Stimulated activated CD4-positive, alpha-beta T cell treated with anti-CD3 and anti-CD28 coated beads, Interleukin-2, amount 100 ng/mL, for 4 hours (primary cell): ENCODE data around the gene HIBADH.
"Not testable (repeated sequence)": the region's sequence is repeated elsewhere in the genome, so short reads cannot be mapped to it uniquely, and the experiment has no call there.

ENCODE experiments used
- DNase-seq: peaks from one replicate; pipeline ENCODE4 v3.0.0-alpha.2; 2020; ENCODE audit warnings: low read depth

Gene HIBADH

DNA sequence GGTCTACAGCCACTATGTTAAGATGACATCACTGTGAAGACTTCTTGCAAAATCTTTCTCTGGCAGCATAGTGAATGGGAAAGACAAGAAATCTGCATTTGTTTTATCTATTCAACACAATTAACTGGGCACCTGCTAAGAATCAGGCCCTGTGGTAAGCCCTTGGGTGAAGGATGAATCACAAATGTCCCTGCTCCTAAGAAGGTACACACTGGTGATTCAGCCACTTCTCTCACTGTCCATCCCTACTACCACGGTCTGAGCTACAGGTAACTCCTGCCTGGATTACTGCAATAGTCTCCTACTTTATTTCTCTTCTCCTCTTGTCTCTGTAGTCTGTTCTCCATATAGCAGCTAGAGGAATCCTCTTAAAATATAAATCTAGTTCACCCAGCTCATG is 116.1 kb downstream of the HIBADH start:
- DNase-seq = no peak

- DNase-seq = no peak
Measured at GRCh38 chr7:27535795-27536194, 126.9 kb downstream of the HIBADH start.

DNA sequence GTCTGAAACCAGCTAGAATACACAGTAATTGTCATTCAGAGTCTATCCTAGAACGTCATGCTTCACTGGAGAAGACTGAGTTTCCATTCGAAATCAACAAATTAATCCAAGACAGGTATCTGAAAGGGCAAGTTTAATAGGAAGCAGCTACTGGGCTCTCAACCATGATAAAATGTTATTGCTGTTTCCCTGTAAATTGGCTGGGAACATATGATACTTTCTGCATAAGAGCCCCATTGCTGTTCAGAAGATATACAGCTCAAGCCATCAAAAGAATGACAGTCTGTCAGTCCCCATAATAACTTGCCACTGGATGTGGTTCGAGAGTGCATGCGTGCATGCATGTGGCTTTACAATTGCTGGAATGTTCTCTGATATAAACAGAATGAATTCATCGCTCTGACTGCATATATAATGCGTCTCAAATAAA is 129.0 kb downstream of the HIBADH start:
- DNase-seq = no peak

- DNase-seq = no peak
Measured at GRCh38 chr7:27532314-27532713, 130.4 kb downstream of the HIBADH start.

DNA sequence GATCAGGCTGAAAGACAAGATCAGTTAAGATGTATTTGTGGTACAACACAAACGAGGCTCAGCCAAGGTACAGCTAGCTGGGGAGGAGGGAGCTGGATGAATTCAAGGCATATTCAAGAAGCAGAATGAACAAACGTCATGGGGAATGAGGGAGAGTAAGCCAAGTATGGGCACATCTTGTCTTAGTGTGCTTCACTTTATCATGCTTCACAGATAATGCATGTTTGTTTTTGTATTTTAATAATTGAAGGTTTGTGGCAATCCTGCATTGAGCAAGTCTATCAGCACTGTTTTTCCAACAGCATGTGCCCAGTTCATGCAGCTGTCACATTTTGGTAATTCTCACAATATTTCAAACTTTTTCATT is 135.4 kb downstream of the HIBADH start:
- DNase-seq = no peak

- no peak for DNase-seq
Measured at GRCh38 chr7:27526611-27527347, 135.9 kb downstream of the HIBADH start.

DNA sequence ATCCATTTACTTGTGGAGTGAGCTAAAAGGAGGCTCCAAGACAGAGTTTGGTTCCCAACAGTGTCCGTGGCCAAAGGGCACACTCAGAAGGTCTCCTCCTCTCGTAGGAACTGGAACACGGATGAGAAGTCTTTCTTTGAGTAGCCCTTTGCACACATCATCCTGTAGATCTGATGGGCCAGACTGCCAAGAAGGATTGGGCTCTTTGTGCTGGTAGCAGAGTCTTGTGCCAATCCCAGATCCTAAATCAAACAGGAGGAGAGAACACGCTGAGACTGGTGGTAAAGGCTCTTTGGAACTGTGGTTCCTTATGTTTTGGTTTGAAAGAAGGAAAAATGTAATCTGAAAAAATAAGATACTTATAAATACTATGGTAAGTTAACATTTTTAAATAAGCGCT is 136.6 kb downstream of the HIBADH start:
- DNase-seq = no peak

GRCh38 chr7:27523321-27523720 is 139.4 kb downstream of the HIBADH start:
- DNase-seq = no peak

- no peak for DNase-seq
Measured at GRCh38 chr7:27522566-27522965, 140.1 kb downstream of the HIBADH start.

GRCh38 chr7:27520815-27521790 is 141.6 kb downstream of the HIBADH start:
- DNase-seq = no peak

- no peak for DNase-seq
Measured at GRCh38 chr7:27519793-27520469, 142.8 kb downstream of the HIBADH start.

GRCh38 chr7:27518561-27519350 is 143.9 kb downstream of the HIBADH start:
- no peak for DNase-seq

DNA sequence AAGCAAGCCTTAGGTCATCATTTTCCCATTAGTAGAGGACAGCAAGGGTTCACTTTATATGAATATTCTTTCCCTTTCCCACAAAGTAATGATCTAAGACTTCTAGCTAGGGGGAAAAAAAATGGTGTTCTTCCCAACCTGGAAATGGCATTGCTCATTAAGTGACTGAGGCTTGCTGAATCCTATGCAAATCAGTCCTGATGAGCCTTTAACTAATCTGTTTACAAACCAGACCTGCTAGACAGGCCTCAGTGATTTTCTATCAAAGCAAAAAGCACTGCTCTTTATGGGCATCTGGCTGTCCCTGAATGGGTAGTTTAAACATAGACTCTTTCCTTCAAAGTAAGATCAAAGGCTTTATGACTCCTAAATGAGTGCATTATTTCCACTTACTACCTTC is 146.3 kb downstream of the HIBADH start:
- DNase-seq = no peak

DNA sequence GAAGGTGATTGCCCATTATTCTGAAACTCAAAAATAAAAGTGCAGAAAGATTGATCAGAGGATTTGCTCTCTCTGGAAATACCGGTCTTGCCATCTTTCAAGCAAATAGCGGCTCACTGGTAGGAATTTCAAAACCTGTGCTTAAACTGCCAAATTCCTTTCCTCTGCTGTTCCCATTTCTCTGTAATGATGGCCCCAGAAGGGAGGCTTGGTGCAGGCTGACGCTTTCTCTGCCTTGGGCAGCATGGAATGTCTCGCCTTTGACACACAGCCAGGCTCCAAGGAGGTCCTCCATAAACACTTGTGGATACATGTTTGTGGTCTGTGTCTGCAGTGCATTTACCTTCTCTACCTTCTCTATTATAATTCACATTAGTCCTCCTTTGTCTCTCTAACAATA is 146.8 kb downstream of the HIBADH start:
- no peak for DNase-seq

GRCh38 chr7:27514861-27515260 is 147.8 kb downstream of the HIBADH start:
- no peak for DNase-seq

- no peak for DNase-seq
Measured at GRCh38 chr7:27513885-27514284, 148.8 kb downstream of the HIBADH start.

DNA sequence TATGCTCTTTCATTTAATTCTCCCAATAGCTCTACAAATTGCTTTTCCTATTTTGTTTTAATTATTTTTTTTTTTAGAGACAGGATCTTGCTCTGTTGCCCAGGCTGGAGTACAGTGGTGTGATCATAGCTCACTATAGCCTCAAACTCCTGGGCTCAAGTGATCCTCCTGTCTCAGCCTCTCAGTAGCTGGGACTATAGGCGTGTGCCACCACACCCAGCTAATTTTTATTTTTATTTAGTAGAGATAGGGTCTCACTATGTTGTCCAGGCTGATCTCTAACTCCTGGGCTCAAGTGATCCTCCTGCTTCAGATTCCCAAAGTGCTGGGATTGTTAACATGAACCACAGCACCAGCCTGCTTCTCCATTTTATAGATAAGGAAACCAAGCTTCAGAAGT is 151.3 kb downstream of the HIBADH start:
- not testable (repeated sequence) for DNase-seq

DNA sequence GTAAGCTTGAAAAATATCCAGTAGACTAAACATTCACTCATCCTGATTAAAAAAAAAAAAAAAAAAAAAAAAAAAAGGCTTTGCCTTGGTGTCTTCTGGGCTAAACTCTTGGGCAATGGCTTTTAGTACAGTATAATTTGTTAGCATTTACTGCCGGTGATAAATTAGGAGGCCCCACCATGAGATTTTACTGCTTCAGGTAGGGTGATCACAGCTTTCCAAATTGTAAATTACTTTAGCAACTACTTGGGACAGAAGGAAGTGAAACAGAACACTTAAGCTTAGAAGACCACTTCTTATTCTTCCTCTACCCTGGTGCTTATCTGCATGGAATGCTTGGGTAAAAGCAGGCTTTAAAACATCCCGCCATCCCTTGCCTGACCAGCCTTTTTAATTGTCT is 152.1 kb downstream of the HIBADH start:
- DNase-seq = no peak

GRCh38 chr7:27501879-27502278 is 160.8 kb downstream of the HIBADH start:
- DNase-seq = not testable (repeated sequence)

DNA sequence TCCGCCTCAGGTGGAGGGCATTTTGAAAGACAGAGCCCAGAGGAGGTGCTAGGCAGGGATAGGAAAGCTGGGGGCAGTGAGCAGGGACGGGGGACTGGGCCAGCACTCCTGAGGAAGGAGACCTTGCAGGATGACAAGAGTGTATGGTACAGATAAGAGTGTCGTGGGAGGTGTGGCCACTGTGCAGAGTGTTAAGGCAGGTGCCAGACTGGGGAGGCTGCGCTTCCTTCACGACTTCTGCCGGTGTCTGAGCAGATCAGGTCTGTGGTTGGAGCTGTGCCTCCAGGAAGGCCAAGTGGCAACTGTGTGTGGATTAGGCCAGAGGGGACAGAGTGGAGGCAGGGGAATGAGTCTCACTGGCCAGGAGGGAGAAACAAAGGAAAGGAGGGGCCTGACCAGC is 161.7 kb downstream of the HIBADH start:
- no peak for DNase-seq

DNA sequence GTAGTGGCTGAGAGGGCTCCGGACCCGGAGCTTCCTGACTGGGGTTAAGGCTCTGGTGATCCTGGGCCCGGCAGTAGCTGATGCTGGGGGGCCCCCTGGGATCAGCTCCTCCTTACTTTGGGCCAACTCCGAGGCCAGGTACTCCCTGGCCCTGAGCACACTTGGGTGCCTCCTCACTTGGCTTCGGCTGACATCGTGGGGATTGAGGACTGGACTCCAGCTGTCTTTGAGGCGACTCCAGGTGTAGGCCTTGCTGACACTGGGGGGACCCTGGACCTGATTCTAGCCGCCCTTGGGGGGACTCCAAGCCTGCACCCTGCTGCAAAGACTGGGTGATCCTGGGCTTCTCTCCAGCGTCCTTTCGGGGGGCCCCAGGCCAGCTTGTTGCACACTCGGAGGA is 170.5 kb downstream of the HIBADH start:
- DNase-seq = no peak

DNA sequence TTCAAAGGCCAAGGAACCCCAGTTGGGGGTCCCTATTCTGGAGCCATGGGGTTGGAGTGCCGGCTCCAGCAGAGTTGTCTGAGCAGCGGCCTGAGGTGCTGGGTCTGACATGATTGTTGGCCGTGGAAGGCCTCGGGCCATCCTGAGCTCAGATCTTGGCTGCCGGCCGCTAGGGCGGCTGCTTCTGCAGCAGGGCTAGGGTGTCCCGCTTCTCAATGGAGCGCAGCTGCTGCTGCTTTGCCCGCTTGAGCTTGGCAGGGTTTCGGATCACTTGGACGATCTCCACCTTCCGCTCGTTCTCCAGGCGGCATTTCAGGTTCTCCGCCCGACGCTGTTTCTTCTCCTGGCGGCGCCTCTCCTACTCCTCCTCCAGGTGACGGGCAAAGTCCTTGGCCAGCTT is 171.1 kb downstream of the HIBADH start:
- no peak for DNase-seq
